GM12878 (cell line): ENCODE results near the gene CREB3L4. TPM values are rescaled to one million over a fixed set of nuclear protein-coding genes. Genes with fewer than 3 reads are reported as not detected.

ENCODE experiments used
- ATAC-seq: fragments of 200-7000 bp; cut with Tn5 transposase; 3 replicates; pipeline ENCODE4 v1.9.1; 2020; ENCODE audit warnings: mild to moderate bottlenecking, moderate library complexity
- BruUV-seq: library from RNA; stranded (reverse); fragments of 400-500 nt; replicated peaks from 2 replicates; lab custom pipeline; 2021; lab: Mats Ljungman, UMichigan
- CTCF ChIA-PET: fragments of 300-600 bp; sonication (Branson Sonifier 250); formaldehyde crosslinking; extraction: SDS; loops from one replicate; lab custom pipeline; 2021; ENCODE audit warnings: inconsistent platforms; lab: Yijun Ruan, JAX
- POLR2A ChIA-PET: fragments of 350-600 bp; formaldehyde crosslinking; extraction: SDS; loops from one replicate; lab custom pipeline; 2021; ENCODE audit warnings: inconsistent platforms; lab: Charles Lee
- RAD21 ChIA-PET: fragments of 300-600 bp; sonication (Branson Sonifier 250); formaldehyde crosslinking; loops from one replicate; lab custom pipeline; 2023; ENCODE audit warnings: antibody characterized with exemption; ENCODE audit not compliant: unreplicated experiment; lab: Charles Lee
- SMC1A ChIA-PET: fragments of 300-600 bp; sonication (Branson Sonifier 250); formaldehyde crosslinking; loops from one replicate; lab custom pipeline; 2023; ENCODE audit not compliant: unreplicated experiment, uncharacterized antibody; lab: Charles Lee
- DNase-seq: peaks from one replicate; pipeline ENCODE4 v3.0.0-alpha.2; 2011; ENCODE audit warnings: low read depth, low spot score
- FAIRE-seq: peaks from 3 replicates; lab custom pipeline; 2011; peaks lifted over from hg19 to GRCh38; lab: Jason Lieb, UNC
- H2AFZ ChIP-seq: 2 replicates; pipeline ENCODE4 v1.6.0; 2011; ENCODE audit warnings: low read depth, low read length, control low read depth; ENCODE audit not compliant: control insufficient read depth
- H3K27ac ChIP-seq: 2 replicates; pipeline ENCODE4 v1.5.1; 2011; ENCODE audit warnings: control low read depth; ENCODE audit not compliant: control insufficient read depth, insufficient read depth
- H3K27me3 ChIP-seq, 2 experiments: replicated peaks in 1 of 2; 2 replicates each; pipeline versions ENCODE4 v1.6.0 to v1.6.1; 2011; ENCODE audit warnings: low read length in 1 of 2; ENCODE audit not compliant: control insufficient read depth in 2 of 2, insufficient read depth in 2 of 2
- H3K36me3 ChIP-seq, 2 experiments: 2 replicates each; pipeline ENCODE4 v1.5.1; 2011; ENCODE audit warnings: low read length in 1 of 2; ENCODE audit not compliant: control insufficient read depth in 2 of 2, insufficient read depth in 2 of 2
- H3K4me1 ChIP-seq: 2 replicates; pipeline ENCODE4 v1.6.1; 2011; ENCODE audit warnings: mild to moderate bottlenecking, low read length, moderate library complexity, mixed read lengths; ENCODE audit not compliant: control insufficient read depth, insufficient read depth
- H3K4me2 ChIP-seq: 2 replicates; pipeline ENCODE4 v1.6.0; 2011; ENCODE audit warnings: control low read depth; ENCODE audit not compliant: control insufficient read depth, insufficient read depth
- H3K4me3 ChIP-seq: fragments of 200-600 bp; sonication (generic); 2 replicates; pipeline ENCODE4 v1.5.1; 2016
- H3K79me2 ChIP-seq: 2 replicates; pipeline ENCODE4 v1.6.0; 2011; ENCODE audit warnings: low read length; ENCODE audit not compliant: control insufficient read depth, insufficient read depth
- H3K9ac ChIP-seq: 2 replicates; pipeline ENCODE4 v1.8.0; 2011; ENCODE audit warnings: low read length, control low read depth, mixed read lengths; ENCODE audit not compliant: control insufficient read depth, insufficient read depth
- H3K9me3 ChIP-seq: replicated peaks from 3 replicates; pipeline ENCODE4 v1.5.1; 2011; ENCODE audit warnings: mild to moderate bottlenecking, low read length; ENCODE audit not compliant: control insufficient read depth, insufficient read depth
- H4K20me1 ChIP-seq: 2 replicates; pipeline ENCODE4 v1.6.0; 2011; ENCODE audit not compliant: control insufficient read depth, insufficient read depth
- ATF3 ChIP-seq: IDR thresholded peaks from 2 replicates; pipeline ENCODE4 v1.6.1; 2011; ENCODE audit warnings: low read depth, mild to moderate bottlenecking, low read length, moderate library complexity, borderline replicate concordance; ENCODE audit errors: extremely low read depth
- FOS ChIP-seq: IDR thresholded peaks from 3 replicates; pipeline ENCODE4 v1.6.1; 2011; ENCODE audit warnings: borderline replicate concordance; ENCODE audit not compliant: insufficient read length; ENCODE audit errors: extremely low read depth
- IKZF1 ChIP-seq: fragments of 450-650 bp; conservative IDR thresholded peaks from 2 replicates; pipeline ENCODE4 v1.6.1; 2017; ENCODE audit warnings: antibody characterized with exemption, mild to moderate bottlenecking
- KLF5 ChIP-seq: fragments of 450-650 bp; IDR thresholded peaks from 2 replicates; pipeline ENCODE4 v1.6.1; 2014; ENCODE audit warnings: mild to moderate bottlenecking; ENCODE audit not compliant: partially characterized antibody
- MAX ChIP-seq: IDR thresholded peaks from 2 replicates; pipeline ENCODE4 v1.6.1; 2012; ENCODE audit warnings: low read depth, low read length, improper control_type of control experiment
- MTA2 ChIP-seq: fragments of 450-650 bp; IDR thresholded peaks from 2 replicates; pipeline ENCODE4 v1.6.1; 2016; ENCODE audit warnings: low read depth, mild to moderate bottlenecking, moderate library complexity
- NRF1 ChIP-seq: conservative IDR thresholded peaks from 2 replicates; pipeline ENCODE4 v1.6.1; 2011; ENCODE audit warnings: mild to moderate bottlenecking, low read depth, low read length, improper control_type of control experiment
- PKNOX1 ChIP-seq: fragments of 450-650 bp; IDR thresholded peaks from 2 replicates; pipeline ENCODE4 v1.6.1; 2016; ENCODE audit warnings: mild to moderate bottlenecking
- RAD51 ChIP-seq: fragments of 450-650 bp; IDR thresholded peaks from 2 replicates; pipeline ENCODE4 v1.6.1; 2016; ENCODE audit warnings: moderate library complexity, mild to moderate bottlenecking, inconsistent platforms
- RUNX3 ChIP-seq: IDR thresholded peaks from 2 replicates; pipeline ENCODE4 v1.6.1; 2012; ENCODE audit warnings: low read length, inconsistent platforms
- SIX5 ChIP-seq: IDR thresholded peaks from 2 replicates; pipeline ENCODE4 v1.6.1; 2011; ENCODE audit warnings: mild to moderate bottlenecking, low read depth, low read length, moderate library complexity; ENCODE audit not compliant: severe bottlenecking
- SPI1 ChIP-seq: IDR thresholded peaks from 2 replicates; pipeline ENCODE4 v1.6.1; 2011; ENCODE audit warnings: low read depth, mild to moderate bottlenecking, low read length, moderate library complexity, borderline replicate concordance; ENCODE audit not compliant: insufficient read depth
- TCF3 ChIP-seq: IDR thresholded peaks from 2 replicates; pipeline ENCODE4 v1.6.1; 2012; ENCODE audit warnings: low read depth, mild to moderate bottlenecking, low read length, borderline replicate concordance; ENCODE audit not compliant: insufficient read depth
- TCF7 ChIP-seq: IDR thresholded peaks from 2 replicates; pipeline ENCODE4 v1.6.1; 2014; ENCODE audit warnings: antibody characterized with exemption, borderline replicate concordance
- YY1 ChIP-seq: IDR thresholded peaks from 2 replicates; pipeline ENCODE4 v1.6.1; 2011; ENCODE audit warnings: low read depth, mild to moderate bottlenecking, low read length
- ZNF24 ChIP-seq: fragments of 450-650 bp; IDR thresholded peaks from 2 replicates; pipeline ENCODE4 v1.6.1; 2017; ENCODE audit warnings: antibody characterized with exemption, mild to moderate bottlenecking
- WGBS: methylation state at CpG from one replicate; pipeline ENCODE4 v1.1.6; 2016; ENCODE audit warnings: low lambda C conversion rate; ENCODE audit not compliant: insufficient replicate concordance, insufficient coverage; ENCODE audit errors: missing lambda C conversion rate; 5-methylcytosine and 5-hydroxymethylcytosine counted together
- in situ Hi-C: fragments of 300-500 bp; cut with MboI; formaldehyde crosslinking; loops from 9 replicates; pipeline ENCODE4 v1.14.3; 2018; ENCODE audit warnings: mixed read lengths
- intact Hi-C: fragments of 100-400 bp; cut with micrococcal nuclease; formaldehyde crosslinking; loops from one replicate; pipeline ENCODE4 v1.14.2; 2022; ENCODE audit not compliant: unreplicated experiment
- polyA plus RNA-seq, 11 experiments: library from polyadenylated mRNA; depleted of rRNA in 4 of 11; unstranded in 6 of 11; stranded (reverse) in 5 of 11; fragments of >200 nt; fragmentation: Nextera tagmentation in 4 of 11; fragmentation: Illumina TruSeq in 1 of 11; extraction: Ambion mirVana in 4 of 11; extraction: Trizol in 1 of 11; gene quantifications; 1 replicate in 1 of 11; 2 replicates in 10 of 11; pipeline versions ENCODE4 v1.2.1 to v1.2.3, GENCODE V29; 2011 to 2016; ENCODE audit warnings: inconsistent platforms in 2 of 11, missing spikeins in 2 of 11, low read depth in 1 of 11
- total RNA-seq, 4 experiments: library from RNA; depleted of rRNA in 3 of 4; stranded (reverse); fragments of >200 nt in 3 of 4; fragmentation: Illumina TruSeq in 1 of 4; extraction: Trizol in 1 of 4; gene quantifications; 2 replicates each; pipeline versions ENCODE4 v1.2.1 to v1.2.3, GENCODE V29; 2013 to 2021

CREB3L4 gene
- total and polyA plus RNA-seq, 10 of the 15 experiments (the other 5 are each of a cell fraction or from before 2014, with no cell fraction given) = 9.7 to 14.0 (median 12.1) TPM

GRCh38 chr1:153939476-153939875 is 28.2 kb upstream of the CREB3L4 start:
- Histone ChIP-seq H3K4me3 (no peak overlapping the region), H3K4me2 (no peak overlapping the region), H3K79me2 (peaks cover 13% of the 10 kb centered on the region), H3K36me3 (peaks cover 22 to 27% of the 10 kb centered on the region in 2 experiments; a peak in 3 of 4 replicates), H4K20me1 (no peaks in the 10 kb centered on the region), H3K27ac (no peak overlapping the region), H2AFZ (no peak overlapping the region), H3K9me3 (no peaks in the 10 kb centered on the region), H3K4me1 (peaks cover 6% of the 10 kb centered on the region), H3K27me3 (no peaks in the 10 kb centered on the region), H3K9ac (no peak overlapping the region)
- DNase-seq (no peak), ATAC-seq (no peak), FAIRE-seq (no peak)
- no peak for TF ChIP-seq RAD51
- 97% methylated on average over 12 of the region's 12 CpGs for WGBS
- intact Hi-C loops (no loop called here), in situ Hi-C loops (no loop called here)
- ChIA-PET RAD21 (interaction anchor here (0.7 kb wide), 1 partner anchor 247 kb away, joined by 3 read pairs; no protein-coding TSS in a partner anchor), SMC1A (interaction anchor here (1.6 kb wide), 1 partner anchor 11 kb away, joined by 3 read pairs; no protein-coding TSS in a partner anchor), POLR2A (interaction anchor here (1.0 kb wide), 1 partner anchor 29 kb away, joined by 3 read pairs; no protein-coding TSS in a partner anchor), CTCF (interaction anchor here (1.9 kb wide), 1 partner anchor 143 kb away, joined by 4 read pairs; no protein-coding TSS in a partner anchor)
- BruUV-seq = no TSS peak

GRCh38 chr1:153940756-153941155 is 26.9 kb upstream of the CREB3L4 start:
- H3K4me2 ChIP-seq = no peak overlapping the region
- no TSS peak for BruUV-seq
- ChIA-PET POLR2A (interaction anchor here (1.4 kb wide), 1 partner anchor 27 kb away, joined by 5 read pairs; the partner anchor contains the start of gene CREB3L4), SMC1A (interaction anchor here (0.7 to 1.7 kb wide), 3 partner anchors 13 to 142 kb away, joined by 3 read pairs; no protein-coding TSS in a partner anchor), RAD21 (no interaction called here), CTCF (interaction anchor here (1.9 kb wide), 1 partner anchor 144 kb away, joined by 4 read pairs; no protein-coding TSS in a partner anchor)
- no peak for ATAC-seq
- in situ Hi-C loops (no loop called here), intact Hi-C loops (no loop called here)
- WGBS = 96% methylated on average over 8 of the region's 8 CpGs
- H3K27me3 ChIP-seq = no peaks in the 10 kb centered on the region
- no peak overlapping the region for H3K27ac ChIP-seq
- H4K20me1 ChIP-seq = no peaks in the 10 kb centered on the region
- peaks cover 26% of the 10 kb centered on the region for H3K79me2 ChIP-seq
- peaks cover 17 to 25% of the 10 kb centered on the region in 2 experiments; a peak in 3 of 4 replicates for H3K36me3 ChIP-seq
- no peaks in the 10 kb centered on the region for H3K9me3 ChIP-seq
- peaks cover 10% of the 10 kb centered on the region for H3K4me1 ChIP-seq
- H2AFZ ChIP-seq = no peak overlapping the region
- no peak for DNase-seq
- no peak overlapping the region for H3K4me3 ChIP-seq
- no peak overlapping the region for H3K9ac ChIP-seq
- FAIRE-seq = no peak
- TF ChIP-seq KLF5 = no peak
- no peak for TF ChIP-seq YY1
- TF ChIP-seq MAX = no peak
- no peak for TF ChIP-seq SPI1
- no peak for TF ChIP-seq MTA2
- no peak for TF ChIP-seq FOS
- TF ChIP-seq RUNX3 = no peak
- no peak for TF ChIP-seq ZNF24
- TF ChIP-seq SIX5 = no peak
- TF ChIP-seq NRF1 = no peak
- TF ChIP-seq TCF7 = no peak
- TF ChIP-seq IKZF1 = no peak
- no peak for TF ChIP-seq PKNOX1
- TF ChIP-seq ATF3 = no peak
- TF ChIP-seq TCF3 = no peak
